OCI-LY1 (cell line): Measurements from ENCODE around the gene DNASE1L2.

Experiments
- EZH2 ChIP-seq: fragments of 200-600 bp; sonication (generic), shearing (Covaris generic); IDR thresholded peaks from 2 replicates; pipeline ENCODE4 v1.8.0; 2017; ENCODE audit warnings: borderline replicate concordance, mixed run types, mild to moderate bottlenecking, antibody characterized with exemption, low read length, moderate library complexity, mixed read lengths
- TF ChIP-seq, protein P1 (sequence below): fragments of 200-600 bp; sonication (generic), shearing (Covaris generic); IDR thresholded peaks from 2 replicates; pipeline ENCODE4 v1.5.1; 2017; ENCODE audit warnings: mild to moderate bottlenecking, antibody characterized with exemption, low read length, moderate library complexity, mixed read lengths

DNA sequence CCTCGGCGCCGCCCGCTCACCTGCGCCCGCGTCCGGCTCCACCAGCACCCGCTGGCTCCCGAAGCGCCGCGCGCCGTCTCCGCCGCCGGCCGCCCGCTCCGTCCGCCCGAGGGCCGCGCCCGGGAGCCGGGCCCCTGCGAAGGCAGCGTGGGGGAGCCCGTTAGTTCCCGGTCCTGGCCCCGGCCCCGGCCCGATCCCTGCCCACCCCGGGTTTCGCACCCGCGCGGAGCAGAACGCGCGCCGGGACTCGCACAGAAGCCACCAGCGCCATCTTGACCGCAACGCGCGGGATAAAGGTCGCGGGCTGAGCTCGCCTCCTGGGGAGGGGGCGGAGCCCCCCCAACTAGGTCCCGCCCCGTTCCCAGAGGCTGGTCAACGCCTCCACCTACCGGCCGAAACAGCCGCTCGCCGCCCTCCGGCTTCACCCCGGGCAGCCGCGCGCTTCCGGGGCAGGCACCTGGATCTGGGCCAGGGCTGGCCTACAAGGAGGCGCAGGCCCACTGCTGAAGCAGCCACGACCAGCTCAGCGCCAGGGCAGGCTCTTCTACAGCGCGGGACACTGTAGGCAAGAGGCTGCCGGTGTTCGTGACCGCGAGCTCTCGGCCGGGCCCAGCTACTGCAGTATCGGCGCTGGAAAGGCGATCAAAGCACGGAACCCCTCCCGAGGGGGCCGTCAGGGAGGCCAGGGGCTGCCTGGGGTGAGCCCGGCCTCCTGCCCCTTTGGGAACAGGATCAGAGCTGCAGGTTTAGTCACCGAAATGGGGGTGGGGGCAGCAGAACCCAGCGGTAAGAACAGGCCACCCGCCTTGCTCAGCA lies 15.3 kb downstream of the DNASE1L2 start, which contains the start of gene ECI1:
- TF ChIP-seq, protein P1, sequence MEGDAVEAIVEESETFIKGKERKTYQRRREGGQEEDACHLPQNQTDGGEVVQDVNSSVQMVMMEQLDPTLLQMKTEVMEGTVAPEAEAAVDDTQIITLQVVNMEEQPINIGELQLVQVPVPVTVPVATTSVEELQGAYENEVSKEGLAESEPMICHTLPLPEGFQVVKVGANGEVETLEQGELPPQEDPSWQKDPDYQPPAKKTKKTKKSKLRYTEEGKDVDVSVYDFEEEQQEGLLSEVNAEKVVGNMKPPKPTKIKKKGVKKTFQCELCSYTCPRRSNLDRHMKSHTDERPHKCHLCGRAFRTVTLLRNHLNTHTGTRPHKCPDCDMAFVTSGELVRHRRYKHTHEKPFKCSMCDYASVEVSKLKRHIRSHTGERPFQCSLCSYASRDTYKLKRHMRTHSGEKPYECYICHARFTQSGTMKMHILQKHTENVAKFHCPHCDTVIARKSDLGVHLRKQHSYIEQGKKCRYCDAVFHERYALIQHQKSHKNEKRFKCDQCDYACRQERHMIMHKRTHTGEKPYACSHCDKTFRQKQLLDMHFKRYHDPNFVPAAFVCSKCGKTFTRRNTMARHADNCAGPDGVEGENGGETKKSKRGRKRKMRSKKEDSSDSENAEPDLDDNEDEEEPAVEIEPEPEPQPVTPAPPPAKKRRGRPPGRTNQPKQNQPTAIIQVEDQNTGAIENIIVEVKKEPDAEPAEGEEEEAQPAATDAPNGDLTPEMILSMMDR: peak; percentile 54
- TF ChIP-seq EZH2: no peak
